GM10266 (cell line): Measurements from ENCODE around the gene CMTM8.

Experiments
- DNase-seq: peaks from one replicate; pipeline ENCODE4 v3.0.0; 2012; ENCODE audit errors: extremely low spot score
- CTCF ChIP-seq: IDR thresholded peaks from 2 replicates; pipeline ENCODE4 v1.5.1; 2012; ENCODE audit warnings: mild to moderate bottlenecking, low read depth; ENCODE audit not compliant: control insufficient read depth, insufficient read depth; ENCODE audit errors: missing control alignments

Gene CMTM8

GRCh38 chr3:32285891-32286290 is 47.4 kb downstream of the CMTM8 start:
- TF ChIP-seq CTCF: no peak
- DNase-seq: no peak

GRCh38 chr3:32288819-32289218 is 50.3 kb downstream of the CMTM8 start:
- no peak for TF ChIP-seq CTCF
- DNase-seq: no peak

GRCh38 chr3:32290619-32291018 is 52.1 kb downstream of the CMTM8 start:
- no peak for DNase-seq
- TF ChIP-seq CTCF: no peak

- no peak for DNase-seq
- TF ChIP-seq CTCF: no peak
Measured at GRCh38 chr3:32292085-32292796, 53.8 kb downstream of the CMTM8 start.

GRCh38 chr3:32293903-32294302 is 55.4 kb downstream of the CMTM8 start:
- TF ChIP-seq CTCF: no peak
- no peak for DNase-seq

GRCh38 chr3:32296251-32297204 is 58.0 kb downstream of the CMTM8 start:
- peak; percentile 94 for TF ChIP-seq CTCF
- DNase-seq: peak; percentile 67

- no peak for DNase-seq
- TF ChIP-seq CTCF: no peak
Measured at GRCh38 chr3:32297366-32297765, 58.9 kb downstream of the CMTM8 start.
